Left ventricle myocardium inferior (tissue), 1 donor: ENCODE measurements around the gene ARSG. TPM values are rescaled to one million over a fixed set of nuclear protein-coding genes. Genes with fewer than 3 reads are reported as not detected.

ENCODE experiments used
- DNase-seq: peaks from one replicate; pipeline ENCODE4 v3.0.0-alpha.2; 2020
- H3K27ac ChIP-seq: fragments of 200-600 bp; replicated peaks from 2 replicates; pipeline ENCODE4 v1.8.0; 2021
- H3K27me3 ChIP-seq: fragments of 200-600 bp; 2 replicates; pipeline ENCODE4 v1.8.0; 2021; ENCODE audit warnings: low read depth
- H3K36me3 ChIP-seq: fragments of 200-600 bp; 2 replicates; pipeline ENCODE4 v1.8.0; 2021
- H3K4me1 ChIP-seq: fragments of 200-600 bp; 2 replicates; pipeline ENCODE4 v1.8.0; 2021
- H3K4me3 ChIP-seq: fragments of 200-600 bp; 2 replicates; pipeline ENCODE4 v1.8.0; 2021; ENCODE audit warnings: mild to moderate bottlenecking, moderate library complexity
- H3K9me3 ChIP-seq: fragments of 200-600 bp; replicated peaks from 2 replicates; pipeline ENCODE4 v1.8.0; 2021
- intact Hi-C: fragments of 100-400 bp; cut with micrococcal nuclease; formaldehyde crosslinking; loops from one replicate; pipeline ENCODE4 v1.11.0; 2022
- total RNA-seq: library from RNA; stranded (reverse); fragmentation: NEBNext Ultra II Directional; extraction: Animal tissue kit (Norgen Biotek cat#: 25700); gene quantifications from one replicate; pipeline ENCODE4 v1.2.1, GENCODE V29; 2021
- TF ChIP-seq, protein P1 (sequence below): fragments of 200-600 bp; IDR thresholded peaks from 2 replicates; pipeline ENCODE4 v1.8.0; 2021; ENCODE audit warnings: antibody characterized with exemption, mild to moderate bottlenecking, borderline replicate concordance
- donor health status: DM: no; HTN: yes; CAD: no; lungs with severe emphysema.

The ARSG gene
- total RNA-seq, 1 donor from 2014 or later: 3.7 TPM

DNA sequence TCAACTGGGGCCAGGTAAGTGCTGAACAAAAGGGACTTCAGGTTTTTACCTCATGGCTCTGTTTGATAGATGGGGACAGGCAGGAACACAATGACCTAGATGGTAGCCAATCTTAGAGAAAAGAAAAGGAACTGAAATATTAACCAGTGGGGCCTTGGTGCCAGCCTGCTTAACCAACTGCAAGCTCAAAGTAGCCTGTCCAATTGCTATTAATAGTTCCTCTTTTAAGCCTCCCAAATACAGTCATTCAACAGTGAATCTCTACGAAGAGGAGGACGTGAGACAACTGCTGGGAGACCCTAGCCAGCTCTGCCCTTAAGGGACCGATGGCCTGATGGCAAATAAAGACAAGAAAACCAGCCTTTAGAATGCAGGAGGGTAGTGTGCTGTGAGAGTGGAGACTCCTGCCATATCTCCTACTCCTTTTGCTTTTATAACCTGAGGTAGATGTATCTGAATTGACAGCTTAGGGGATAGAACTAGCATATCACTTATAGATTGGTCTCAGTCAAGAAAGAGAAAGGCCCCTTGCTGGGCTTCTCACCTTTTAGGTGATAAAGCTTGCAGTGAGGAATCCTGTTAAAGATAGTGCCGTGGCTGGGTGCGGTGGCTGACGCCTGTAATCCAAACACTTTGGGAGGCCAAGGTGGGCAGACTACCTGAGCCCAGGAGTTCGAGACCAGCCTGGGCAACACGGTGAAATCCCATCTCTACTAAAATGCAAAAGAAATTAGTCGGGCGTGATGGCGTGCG lies 28.3 kb downstream of the ARSG start:
- TF ChIP-seq, protein P1, sequence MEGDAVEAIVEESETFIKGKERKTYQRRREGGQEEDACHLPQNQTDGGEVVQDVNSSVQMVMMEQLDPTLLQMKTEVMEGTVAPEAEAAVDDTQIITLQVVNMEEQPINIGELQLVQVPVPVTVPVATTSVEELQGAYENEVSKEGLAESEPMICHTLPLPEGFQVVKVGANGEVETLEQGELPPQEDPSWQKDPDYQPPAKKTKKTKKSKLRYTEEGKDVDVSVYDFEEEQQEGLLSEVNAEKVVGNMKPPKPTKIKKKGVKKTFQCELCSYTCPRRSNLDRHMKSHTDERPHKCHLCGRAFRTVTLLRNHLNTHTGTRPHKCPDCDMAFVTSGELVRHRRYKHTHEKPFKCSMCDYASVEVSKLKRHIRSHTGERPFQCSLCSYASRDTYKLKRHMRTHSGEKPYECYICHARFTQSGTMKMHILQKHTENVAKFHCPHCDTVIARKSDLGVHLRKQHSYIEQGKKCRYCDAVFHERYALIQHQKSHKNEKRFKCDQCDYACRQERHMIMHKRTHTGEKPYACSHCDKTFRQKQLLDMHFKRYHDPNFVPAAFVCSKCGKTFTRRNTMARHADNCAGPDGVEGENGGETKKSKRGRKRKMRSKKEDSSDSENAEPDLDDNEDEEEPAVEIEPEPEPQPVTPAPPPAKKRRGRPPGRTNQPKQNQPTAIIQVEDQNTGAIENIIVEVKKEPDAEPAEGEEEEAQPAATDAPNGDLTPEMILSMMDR: no peak
- Histone ChIP-seq H3K4me3 (no peak overlapping the region), H3K4me1 (peaks cover 19% of the 10 kb centered on the region), H3K9me3 (no peaks in the 10 kb centered on the region), H3K27ac (no peak overlapping the region), H3K36me3 (no peaks in the 10 kb centered on the region), H3K27me3 (no peaks in the 10 kb centered on the region)
- DNase-seq: no peak
- intact Hi-C loops: no loop called here

DNA sequence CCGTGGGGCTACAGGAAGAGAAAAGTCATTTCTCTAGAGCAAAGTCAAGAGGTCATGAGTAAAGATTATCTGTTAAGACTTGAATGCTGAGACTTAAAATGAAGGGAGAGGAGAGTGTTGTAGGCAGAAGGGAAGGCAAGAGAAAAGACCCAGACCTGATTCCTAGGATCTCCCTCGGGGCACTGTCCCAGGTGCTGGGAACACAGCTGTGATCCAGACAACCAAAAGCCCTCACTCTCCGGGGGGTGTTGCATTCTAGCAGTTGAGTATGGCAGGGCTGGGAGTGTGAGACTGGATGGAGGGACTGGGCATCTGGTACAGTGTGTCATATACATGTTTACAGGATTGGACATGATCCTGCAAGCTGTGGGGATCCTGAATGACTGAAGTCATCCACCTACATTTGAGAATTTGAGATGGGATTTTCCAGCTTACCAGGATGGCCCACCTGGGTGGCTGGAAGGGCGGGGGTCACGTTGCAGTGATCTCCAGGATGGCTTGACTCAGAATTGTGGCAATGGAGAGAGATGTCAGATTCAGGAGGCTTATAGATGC lies 29.1 kb downstream of the ARSG start:
- no peak overlapping the region for H3K27ac ChIP-seq
- H3K36me3 ChIP-seq: no peaks in the 10 kb centered on the region

DNA sequence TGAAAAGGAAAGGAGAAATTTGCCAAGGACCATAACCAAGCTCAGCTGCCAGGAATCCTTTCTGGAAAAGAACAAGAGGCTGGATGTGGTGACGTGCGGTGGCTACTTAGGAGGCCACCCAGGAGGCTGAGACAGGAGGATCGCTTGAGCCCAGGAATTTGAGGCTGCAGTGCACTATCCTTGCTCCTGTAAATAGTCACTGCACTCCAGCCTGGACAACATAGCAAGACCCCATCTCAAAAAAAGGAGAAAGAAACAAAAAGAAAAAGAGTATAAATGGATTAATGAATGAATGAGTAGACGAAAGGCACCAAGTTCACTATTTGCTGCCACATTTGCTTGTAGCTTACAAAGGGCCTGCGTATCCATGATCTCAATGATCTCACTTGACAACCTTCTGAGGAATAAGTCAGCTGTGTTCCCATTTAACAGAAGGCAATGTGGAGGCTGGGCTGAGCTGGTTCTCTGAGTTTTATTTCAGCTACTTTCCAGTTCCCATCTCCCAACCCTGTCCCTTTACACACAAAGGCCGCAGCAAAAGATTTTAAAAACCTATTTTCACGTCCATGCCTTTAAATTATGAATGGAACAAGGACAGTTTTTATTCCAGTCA lies 29.8 kb downstream of the ARSG start:
- TF ChIP-seq, protein P1: no peak
- Histone ChIP-seq H3K27ac (no peak overlapping the region), H3K9me3 (no peaks in the 10 kb centered on the region), H3K4me1 (peaks cover 19% of the 10 kb centered on the region), H3K4me3 (no peak overlapping the region), H3K36me3 (no peaks in the 10 kb centered on the region), H3K27me3 (no peaks in the 10 kb centered on the region)
- intact Hi-C loops: no loop called here
- no peak for DNase-seq

More for the DNA sequence above, 29.1 kb downstream of the ARSG start:
- Histone ChIP-seq H3K4me3 (no peak overlapping the region), H3K4me1 (peaks cover 19% of the 10 kb centered on the region), H3K27me3 (no peaks in the 10 kb centered on the region), H3K9me3 (no peaks in the 10 kb centered on the region)
- intact Hi-C loops: no loop called here
- TF ChIP-seq, protein P1: no peak
- DNase-seq: no peak

DNA sequence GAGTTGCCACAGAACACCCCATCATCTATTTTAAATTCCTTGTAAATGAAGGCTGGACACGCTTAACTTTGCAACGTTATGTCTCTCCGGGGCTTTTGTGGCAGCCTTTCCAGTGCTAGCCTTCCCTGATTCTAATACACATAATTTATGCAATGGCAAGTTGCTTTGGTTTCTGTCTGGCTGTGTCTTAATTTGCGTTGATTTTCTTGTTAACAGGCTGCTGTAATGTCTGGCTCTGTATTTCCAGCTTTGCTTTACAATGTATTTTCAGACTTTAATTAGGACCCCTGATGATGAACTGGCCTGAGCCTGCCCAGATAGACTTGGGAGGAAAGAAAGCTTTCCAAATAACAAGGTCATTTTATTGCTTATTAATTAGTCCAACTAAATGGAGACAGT lies 30.3 kb downstream of the ARSG start:
- no peak for DNase-seq
- Histone ChIP-seq H3K4me3 (no peak overlapping the region), H3K27me3 (no peaks in the 10 kb centered on the region), H3K36me3 (no peaks in the 10 kb centered on the region), H3K9me3 (no peaks in the 10 kb centered on the region), H3K4me1 (peaks cover 19% of the 10 kb centered on the region), H3K27ac (no peak overlapping the region)
- intact Hi-C loops: no loop called here
- TF ChIP-seq, protein P1: no peak

DNA sequence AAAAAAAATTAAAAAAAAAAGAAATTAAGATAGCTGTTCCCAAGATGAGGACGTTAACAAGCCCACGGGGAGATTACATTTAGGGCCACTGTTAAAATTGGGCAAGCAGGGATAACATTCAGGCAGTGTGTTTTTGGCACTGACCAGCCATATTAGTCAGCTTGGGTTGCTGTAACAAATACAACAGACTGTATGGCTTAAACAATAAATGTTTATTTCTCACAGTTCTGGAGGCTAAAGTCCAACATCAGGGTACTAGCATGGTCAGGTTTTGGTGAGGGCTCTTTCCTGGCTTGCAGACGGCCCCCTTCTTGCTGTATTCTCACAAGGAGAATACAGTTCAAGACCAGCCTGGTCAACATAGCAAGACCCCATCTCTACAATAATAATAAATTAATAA lies 31.3 kb downstream of the ARSG start:
- peaks cover 19% of the 10 kb centered on the region for H3K4me1 ChIP-seq
- DNase-seq: no peak
- H3K36me3 ChIP-seq: no peaks in the 10 kb centered on the region
- no peaks in the 10 kb centered on the region for H3K27me3 ChIP-seq
- TF ChIP-seq, protein P1: no peak
- intact Hi-C loops: no loop called here
- H3K27ac ChIP-seq: no peak overlapping the region
- H3K4me3 ChIP-seq: no peak overlapping the region
- H3K9me3 ChIP-seq: no peaks in the 10 kb centered on the region
